MM.1S (cell line): Measurements from ENCODE around the gene SLC6A20.

Experiments
- DNase-seq: peaks from one replicate; pipeline ENCODE4 v3.0.0-alpha.2; 2015
- H2AFZ ChIP-seq: fragments of 300-600 bp; sonication (generic); 2 replicates; pipeline ENCODE4 v1.6.0; 2016; ENCODE audit warnings: antibody characterized with exemption, low read length
- H3F3A ChIP-seq: fragments of 300-600 bp; sonication (generic); 2 replicates; pipeline ENCODE4 v1.6.1; 2016; ENCODE audit warnings: mild to moderate bottlenecking, antibody characterized with exemption, low read length, moderate library complexity, mixed read lengths; ENCODE audit not compliant: insufficient read depth
- H3K27ac ChIP-seq: fragments of 300-600 bp; sonication (generic); 2 replicates; pipeline ENCODE4 v1.5.1; 2016; ENCODE audit warnings: mild to moderate bottlenecking, low read length
- H3K27me3 ChIP-seq: fragments of 300-600 bp; sonication (generic); replicated peaks from 2 replicates; pipeline ENCODE4 v1.6.0; 2016; ENCODE audit warnings: low read length; ENCODE audit not compliant: insufficient read depth
- H3K36me3 ChIP-seq: fragments of 300-600 bp; sonication (generic); replicated peaks from 2 replicates; pipeline ENCODE4 v1.6.1; 2016; ENCODE audit warnings: mild to moderate bottlenecking, low read length, mixed read lengths; ENCODE audit not compliant: insufficient read depth
- H3K4me1 ChIP-seq: fragments of 300-600 bp; sonication (generic); 2 replicates; pipeline ENCODE4 v1.6.1; 2016; ENCODE audit warnings: low read length, mixed read lengths
- H3K4me2 ChIP-seq: fragments of 300-600 bp; sonication (generic); 2 replicates; pipeline ENCODE4 v1.6.0; 2016; ENCODE audit warnings: low read depth, low read length
- H3K4me3 ChIP-seq: fragments of 300-600 bp; sonication (generic); 2 replicates; pipeline ENCODE4 v1.5.1; 2016; ENCODE audit warnings: low read length, mixed read lengths
- H3K79me2 ChIP-seq: fragments of 300-600 bp; sonication (generic); 2 replicates; pipeline ENCODE4 v1.6.1; 2016; ENCODE audit warnings: mixed run types, low read length, mixed read lengths
- H3K9ac ChIP-seq: fragments of 300-600 bp; sonication (generic); 2 replicates; pipeline ENCODE4 v1.6.1; 2016; ENCODE audit warnings: low read length, mixed read lengths
- H3K9me2 ChIP-seq: fragments of 300-600 bp; sonication (generic); replicated peaks from 2 replicates; pipeline ENCODE4 v1.6.1; 2016; ENCODE audit warnings: mild to moderate bottlenecking, low read length, mixed read lengths; ENCODE audit not compliant: insufficient read depth
- H3K9me3 ChIP-seq: fragments of 300-600 bp; sonication (generic); replicated peaks from 2 replicates; pipeline ENCODE4 v1.6.1; 2016; ENCODE audit warnings: mild to moderate bottlenecking, low read length, mixed read lengths; ENCODE audit not compliant: insufficient read depth
- H4K20me1 ChIP-seq: fragments of 300-600 bp; sonication (generic); 2 replicates; pipeline ENCODE4 v1.6.1; 2016; ENCODE audit warnings: mild to moderate bottlenecking, low read length, moderate library complexity, mixed read lengths; ENCODE audit not compliant: insufficient read depth
- EZH2 ChIP-seq: fragments of 300-600 bp; sonication (generic); optimal IDR thresholded peaks from 2 replicates; pipeline ENCODE3; 2017; ENCODE audit warnings: low read depth, mild to moderate bottlenecking, antibody characterized with exemption, low read length, mixed read lengths
- EZH2phosphoT487 ChIP-seq: fragments of 300-600 bp; sonication (generic); IDR thresholded peaks from 2 replicates; pipeline ENCODE4 v1.6.1; 2018; ENCODE audit warnings: antibody characterized with exemption, low read length
- TF ChIP-seq, protein P1 (sequence below): fragments of 300-600 bp; sonication (generic); IDR thresholded peaks from 2 replicates; pipeline ENCODE4 v1.5.1; 2016; ENCODE audit warnings: antibody characterized with exemption, low read length, mixed read lengths

Gene SLC6A20

DNA sequence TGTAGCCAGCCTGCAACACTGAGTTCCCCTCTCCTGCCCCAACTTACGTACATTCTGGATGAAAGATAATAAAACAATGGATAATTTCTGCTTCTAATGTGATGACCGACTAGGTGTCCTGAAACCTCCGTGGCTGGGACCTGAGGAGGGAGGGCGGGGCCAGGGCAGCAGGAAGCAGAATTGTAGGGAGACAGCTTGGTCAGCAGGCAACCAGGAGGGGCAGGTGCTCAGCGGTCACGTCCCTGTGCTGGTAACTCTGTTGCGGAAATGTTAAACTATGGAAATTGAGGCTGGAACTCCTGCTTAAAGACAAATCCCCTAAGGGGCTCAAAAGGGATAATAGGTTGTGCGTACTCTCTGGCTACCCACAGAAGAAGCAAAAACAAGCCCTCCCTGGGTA lies 30.4 kb downstream of the SLC6A20 start:
- no peak overlapping the region for H2AFZ ChIP-seq
- no peak overlapping the region for H3K4me2 ChIP-seq
- no peaks in the 10 kb centered on the region for H3K36me3 ChIP-seq
- H3K9me2 ChIP-seq: no peaks in the 10 kb centered on the region
- no peaks in the 10 kb centered on the region for H3F3A ChIP-seq
- no peak overlapping the region for H3K27ac ChIP-seq
- no peak overlapping the region for H3K9ac ChIP-seq
- TF ChIP-seq EZH2phosphoT487: no peak
- TF ChIP-seq, protein P1, sequence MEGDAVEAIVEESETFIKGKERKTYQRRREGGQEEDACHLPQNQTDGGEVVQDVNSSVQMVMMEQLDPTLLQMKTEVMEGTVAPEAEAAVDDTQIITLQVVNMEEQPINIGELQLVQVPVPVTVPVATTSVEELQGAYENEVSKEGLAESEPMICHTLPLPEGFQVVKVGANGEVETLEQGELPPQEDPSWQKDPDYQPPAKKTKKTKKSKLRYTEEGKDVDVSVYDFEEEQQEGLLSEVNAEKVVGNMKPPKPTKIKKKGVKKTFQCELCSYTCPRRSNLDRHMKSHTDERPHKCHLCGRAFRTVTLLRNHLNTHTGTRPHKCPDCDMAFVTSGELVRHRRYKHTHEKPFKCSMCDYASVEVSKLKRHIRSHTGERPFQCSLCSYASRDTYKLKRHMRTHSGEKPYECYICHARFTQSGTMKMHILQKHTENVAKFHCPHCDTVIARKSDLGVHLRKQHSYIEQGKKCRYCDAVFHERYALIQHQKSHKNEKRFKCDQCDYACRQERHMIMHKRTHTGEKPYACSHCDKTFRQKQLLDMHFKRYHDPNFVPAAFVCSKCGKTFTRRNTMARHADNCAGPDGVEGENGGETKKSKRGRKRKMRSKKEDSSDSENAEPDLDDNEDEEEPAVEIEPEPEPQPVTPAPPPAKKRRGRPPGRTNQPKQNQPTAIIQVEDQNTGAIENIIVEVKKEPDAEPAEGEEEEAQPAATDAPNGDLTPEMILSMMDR: no peak
- TF ChIP-seq EZH2: no peak
- no peaks in the 10 kb centered on the region for H3K27me3 ChIP-seq
- H3K79me2 ChIP-seq: no peaks in the 10 kb centered on the region
- H3K9me3 ChIP-seq: no peaks in the 10 kb centered on the region
- DNase-seq: no peak
- H3K4me3 ChIP-seq: no peak overlapping the region
- H3K4me1 ChIP-seq: peaks cover 4% of the 10 kb centered on the region; the same call in 1 of the 2 replicates
- no peaks in the 10 kb centered on the region for H4K20me1 ChIP-seq

DNA sequence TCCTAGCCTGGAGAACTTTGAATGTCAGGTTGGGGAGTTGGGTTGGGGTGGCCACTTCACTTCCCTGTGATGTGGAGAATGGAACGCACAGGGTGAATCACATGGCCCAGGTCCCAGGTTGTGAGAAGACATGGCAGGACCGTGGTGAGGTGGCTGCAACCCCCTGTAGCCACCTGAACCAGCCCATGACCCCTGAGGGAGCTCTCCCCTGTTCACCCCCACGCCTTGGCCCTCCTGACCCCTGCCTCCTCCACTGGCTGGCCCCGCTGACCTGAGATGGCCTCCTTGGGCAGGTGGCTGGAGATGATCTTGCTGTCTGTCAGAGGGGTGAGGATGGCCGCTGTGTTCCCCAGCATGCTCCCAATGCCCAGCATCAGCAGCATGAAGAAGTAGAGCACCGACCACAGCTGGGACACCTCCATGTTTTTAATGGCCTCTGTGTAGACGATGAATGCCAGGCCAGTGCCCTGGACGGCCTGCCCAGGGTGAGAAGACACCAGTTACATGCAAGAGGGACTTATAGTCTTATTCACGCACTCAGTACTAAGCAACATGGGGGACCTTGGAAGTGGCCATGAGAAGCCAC lies 31.0 kb downstream of the SLC6A20 start:
- Histone ChIP-seq H3K9me2 (no peaks in the 10 kb centered on the region), H3K27ac (no peak overlapping the region), H3K4me3 (no peak overlapping the region), H2AFZ (no peak overlapping the region), H3K4me2 (no peak overlapping the region), H3K4me1 (peaks cover 4% of the 10 kb centered on the region; the same call in 1 of the 2 replicates), H3K27me3 (no peaks in the 10 kb centered on the region), H3K9ac (no peak overlapping the region), H3K36me3 (no peaks in the 10 kb centered on the region), H3F3A (no peaks in the 10 kb centered on the region), H3K79me2 (no peaks in the 10 kb centered on the region), H3K9me3 (no peaks in the 10 kb centered on the region), H4K20me1 (no peaks in the 10 kb centered on the region)
- DNase-seq: no peak
- TF ChIP-seq, protein P1: no peak
- no peak for TF ChIP-seq EZH2
- TF ChIP-seq EZH2phosphoT487: no peak

- no peak overlapping the region for H3K4me2 ChIP-seq
- H3K79me2 ChIP-seq: no peaks in the 10 kb centered on the region
- no peak overlapping the region for H3K27ac ChIP-seq
- no peaks in the 10 kb centered on the region for H3K27me3 ChIP-seq
- H2AFZ ChIP-seq: no peak overlapping the region
- peaks cover 4% of the 10 kb centered on the region; the same call in 1 of the 2 replicates for H3K4me1 ChIP-seq
- H3K4me3 ChIP-seq: no peak overlapping the region
- no peaks in the 10 kb centered on the region for H3F3A ChIP-seq
- no peaks in the 10 kb centered on the region for H3K9me2 ChIP-seq
- no peak for TF ChIP-seq EZH2
- no peak for TF ChIP-seq EZH2phosphoT487
- no peak for DNase-seq
- no peak overlapping the region for H3K9ac ChIP-seq
- no peaks in the 10 kb centered on the region for H3K9me3 ChIP-seq
- no peaks in the 10 kb centered on the region for H4K20me1 ChIP-seq
- H3K36me3 ChIP-seq: no peaks in the 10 kb centered on the region
Observed at GRCh38 chr3:45763303-45763675, 33.0 kb downstream of the SLC6A20 start.

GRCh38 chr3:45762647-45763302 lies 33.6 kb downstream of the SLC6A20 start:
- Histone ChIP-seq H3K4me3 (no peak overlapping the region), H3K4me1 (peaks cover 4% of the 10 kb centered on the region; the same call in 1 of the 2 replicates), H3K79me2 (no peaks in the 10 kb centered on the region), H3F3A (no peaks in the 10 kb centered on the region), H3K27me3 (no peaks in the 10 kb centered on the region), H3K9me3 (no peaks in the 10 kb centered on the region), H3K27ac (no peak overlapping the region), H4K20me1 (no peaks in the 10 kb centered on the region), H3K4me2 (no peak overlapping the region), H3K9me2 (no peaks in the 10 kb centered on the region), H3K9ac (no peak overlapping the region), H3K36me3 (no peaks in the 10 kb centered on the region), H2AFZ (no peak overlapping the region)
- no peak for DNase-seq
- TF ChIP-seq EZH2phosphoT487 (no peak), EZH2 (no peak)
- TF ChIP-seq, protein P1: no peak
